ENCODE results near the gene METAP1. TPM values are rescaled to one million over a fixed set of nuclear protein-coding genes. Genes with fewer than 3 reads are reported as not detected.

METAP1 gene
- total RNA-seq, 1 donor, result 62.6 TPM

DNA sequence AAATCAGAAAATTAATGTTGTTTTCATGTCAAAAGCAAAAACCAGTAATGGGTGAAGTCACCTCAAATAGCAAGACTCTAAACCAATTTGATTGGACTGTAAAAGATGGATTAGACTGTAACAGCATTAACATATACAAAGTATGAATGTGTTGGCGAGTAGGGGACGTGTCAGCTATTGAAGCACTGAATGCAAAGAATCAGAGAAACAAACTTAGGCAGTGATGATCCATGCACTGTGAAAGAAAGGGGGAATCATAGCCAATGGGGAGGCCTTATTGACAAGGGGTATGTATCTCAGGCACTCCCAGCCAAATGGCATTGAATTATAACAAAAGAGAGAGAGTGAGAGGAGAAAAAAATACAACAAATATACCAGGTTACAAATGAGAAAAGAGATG is 36.1 kb upstream of the METAP1 start:
- H3K4me3 ChIP-seq (ENCODE audit: low read depth, low read length), result no peak overlapping the region
- TF ChIP-seq, protein P1, sequence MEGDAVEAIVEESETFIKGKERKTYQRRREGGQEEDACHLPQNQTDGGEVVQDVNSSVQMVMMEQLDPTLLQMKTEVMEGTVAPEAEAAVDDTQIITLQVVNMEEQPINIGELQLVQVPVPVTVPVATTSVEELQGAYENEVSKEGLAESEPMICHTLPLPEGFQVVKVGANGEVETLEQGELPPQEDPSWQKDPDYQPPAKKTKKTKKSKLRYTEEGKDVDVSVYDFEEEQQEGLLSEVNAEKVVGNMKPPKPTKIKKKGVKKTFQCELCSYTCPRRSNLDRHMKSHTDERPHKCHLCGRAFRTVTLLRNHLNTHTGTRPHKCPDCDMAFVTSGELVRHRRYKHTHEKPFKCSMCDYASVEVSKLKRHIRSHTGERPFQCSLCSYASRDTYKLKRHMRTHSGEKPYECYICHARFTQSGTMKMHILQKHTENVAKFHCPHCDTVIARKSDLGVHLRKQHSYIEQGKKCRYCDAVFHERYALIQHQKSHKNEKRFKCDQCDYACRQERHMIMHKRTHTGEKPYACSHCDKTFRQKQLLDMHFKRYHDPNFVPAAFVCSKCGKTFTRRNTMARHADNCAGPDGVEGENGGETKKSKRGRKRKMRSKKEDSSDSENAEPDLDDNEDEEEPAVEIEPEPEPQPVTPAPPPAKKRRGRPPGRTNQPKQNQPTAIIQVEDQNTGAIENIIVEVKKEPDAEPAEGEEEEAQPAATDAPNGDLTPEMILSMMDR (IDR thresholded peaks at IDR 0.05; ENCODE audit: insufficient read depth, low read depth, low read length), result no peak

DNA sequence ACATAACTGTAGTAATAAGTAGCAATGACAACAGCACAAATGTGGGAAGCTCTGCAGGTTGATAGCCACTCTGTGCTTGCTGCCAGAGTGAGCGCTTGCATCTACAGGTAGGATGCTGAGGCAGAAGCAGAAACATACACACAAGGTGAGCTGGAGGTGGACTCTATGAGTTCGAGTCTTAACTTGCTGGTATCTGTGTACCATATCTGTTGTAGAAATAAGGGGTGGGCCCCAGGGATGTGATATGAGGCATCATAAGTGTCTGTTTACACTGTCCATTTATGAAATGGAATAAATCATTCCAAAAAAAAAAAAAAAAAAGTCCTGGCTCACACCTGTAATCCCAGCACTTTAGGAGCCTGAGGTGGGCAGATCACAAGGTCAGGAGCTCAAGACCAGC is 33.8 kb upstream of the METAP1 start:
- TF ChIP-seq, protein P1 (IDR thresholded peaks at IDR 0.05; ENCODE audit: insufficient read depth, low read depth, low read length), result no peak
- no peak overlapping the region for H3K4me3 ChIP-seq (ENCODE audit: low read depth, low read length)
- DNase-seq (ENCODE audit: low read depth), result no peak

More for the DNA sequence above, 36.1 kb upstream of the METAP1 start:
- DNase-seq (ENCODE audit: low read depth), result no peak

GRCh38 chr4:98963538-98964433 is 31.7 kb upstream of the METAP1 start:
- no peak overlapping the region for H3K4me3 ChIP-seq (ENCODE audit: low read depth, low read length)
- no peak for DNase-seq (ENCODE audit: low read depth)
- TF ChIP-seq, protein P1 (IDR thresholded peaks at IDR 0.05; ENCODE audit: insufficient read depth, low read depth, low read length), result no peak

DNA sequence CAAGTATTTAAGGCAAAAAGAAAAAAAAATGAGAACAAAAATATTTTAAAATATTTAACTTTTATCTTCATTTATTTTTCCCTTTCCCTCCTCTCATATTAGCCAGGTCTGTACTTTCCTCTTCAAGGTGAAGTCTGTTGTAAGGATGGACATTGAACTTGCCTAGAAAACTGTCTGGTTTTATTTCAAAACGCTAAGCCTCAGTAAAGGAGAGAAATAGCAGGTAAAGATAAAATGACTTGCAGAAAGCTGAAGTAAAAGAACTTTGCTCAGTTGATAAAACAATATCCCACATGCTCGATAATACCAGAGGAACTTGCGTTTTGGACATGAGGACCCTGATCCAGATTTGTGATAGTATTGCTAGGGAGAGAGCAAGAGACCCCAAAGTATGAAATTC is 28.6 kb upstream of the METAP1 start:
- DNase-seq (ENCODE audit: low read depth), result no peak
- TF ChIP-seq, protein P1 (IDR thresholded peaks at IDR 0.05; ENCODE audit: insufficient read depth, low read depth, low read length), result no peak
- no peak overlapping the region for H3K4me3 ChIP-seq (ENCODE audit: low read depth, low read length)

- no peak for DNase-seq (ENCODE audit: low read depth)
- TF ChIP-seq, protein P1 (IDR thresholded peaks at IDR 0.05; ENCODE audit: insufficient read depth, low read depth, low read length), result no peak
Measured at GRCh38 chr4:98967786-98968329, 27.7 kb upstream of the METAP1 start.

DNA sequence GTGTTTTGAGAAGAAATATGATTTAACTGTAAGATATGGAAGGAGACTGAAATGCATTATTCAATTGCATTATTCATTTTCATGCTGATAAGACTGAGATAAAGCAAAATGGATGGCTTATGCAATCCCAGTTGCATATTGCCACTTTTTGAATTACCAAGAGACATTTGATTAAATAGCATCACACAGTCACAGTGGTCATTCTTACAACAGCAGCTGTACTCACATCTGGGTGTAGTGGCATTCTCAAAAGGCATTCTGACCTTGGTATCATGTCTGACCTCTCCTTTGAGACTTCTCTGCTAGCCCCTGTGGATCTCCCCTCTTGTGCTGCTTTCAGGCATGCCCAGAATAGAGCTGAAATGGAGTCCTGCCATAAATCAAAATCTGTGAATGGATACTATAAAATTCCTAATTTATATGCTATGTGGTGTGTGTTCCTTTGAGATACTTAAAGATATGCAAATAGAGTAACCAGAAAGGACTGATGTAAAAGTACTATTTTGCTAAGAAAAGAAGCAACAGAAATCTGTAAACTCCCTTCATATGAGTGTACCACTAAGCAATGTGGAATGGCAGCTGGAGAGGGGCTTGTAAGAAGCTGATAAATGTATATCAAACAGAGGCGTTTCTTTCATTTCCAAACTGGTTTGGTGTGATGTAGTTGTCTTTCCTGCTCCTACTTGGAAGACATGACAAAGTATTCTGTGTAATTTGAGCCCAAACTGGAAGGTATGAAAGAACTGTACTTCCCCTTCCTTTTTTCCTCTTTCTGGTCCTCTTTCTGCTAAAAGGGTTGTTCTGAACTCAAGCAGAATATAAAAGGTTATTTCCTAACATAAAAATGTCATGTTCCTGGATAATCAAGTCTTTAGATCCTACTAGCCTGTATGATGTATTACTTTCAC is 25.4 kb upstream of the METAP1 start:
- TF ChIP-seq, protein P1 (IDR thresholded peaks at IDR 0.05; ENCODE audit: insufficient read depth, low read depth, low read length), result no peak
- no peak for DNase-seq (ENCODE audit: low read depth)
- no peak overlapping the region for H3K4me3 ChIP-seq (ENCODE audit: low read depth, low read length)

More at GRCh38 chr4:98967786-98968329, 27.7 kb upstream of the METAP1 start:
- H3K4me3 ChIP-seq (ENCODE audit: low read depth, low read length), result no peak overlapping the region

Measured in fibroblast of villous mesenchyme (primary cell).